SK-N-SH (cell line): ENCODE results near the gene ZNF33A. TPM values are rescaled to one million over a fixed set of nuclear protein-coding genes. Genes with fewer than 3 reads are reported as not detected.

Experiments used
- CTCF ChIA-PET: fragments of 300-600, 350-600 bp; formaldehyde crosslinking; extraction: SDS; loops from one replicate; lab custom pipeline; 2021; lab: Yijun Ruan, JAX
- POLR2A ChIA-PET: fragments of 350-600 bp; sonication (Branson Sonifier 250); formaldehyde crosslinking; extraction: SDS; loops from one replicate; lab custom pipeline; 2020; ENCODE audit warnings: antibody characterized with exemption, inconsistent platforms; lab: Yijun Ruan, JAX
- DNase-seq: peaks from one replicate; pipeline ENCODE4 v3.0.0; 2012
- H2AFZ ChIP-seq: fragments of 200-600 bp; sonication (generic); 2 replicates; pipeline ENCODE4 v1.8.1; 2016; ENCODE audit warnings: antibody characterized with exemption, mild to moderate bottlenecking, low read depth
- H3F3A ChIP-seq: fragments of 200-600 bp; sonication (generic); replicated peaks from 2 replicates; pipeline ENCODE3; 2016; ENCODE audit warnings: antibody characterized with exemption, mild to moderate bottlenecking; ENCODE audit not compliant: insufficient read depth
- H3K27ac ChIP-seq, 2 experiments: fragments of 200-500 bp in 1 of 2; fragments of 200-600 bp in 1 of 2; sonication (Bioruptor generic) in 1 of 2; sonication (generic), shearing (Covaris generic) in 1 of 2; 2 replicates each; pipeline versions ENCODE4 v1.5.1 to v1.6.1; 2014 to 2016; ENCODE audit warnings: low read depth in 2 of 2, inconsistent platforms in 1 of 2, low read length in 1 of 2, mild to moderate bottlenecking in 1 of 2, mixed read lengths in 1 of 2
- H3K27me3 ChIP-seq: fragments of 200-600 bp; sonication (generic), shearing (Covaris generic); 2 replicates; pipeline ENCODE4 v1.6.1; 2016; ENCODE audit warnings: mixed run types; ENCODE audit not compliant: insufficient read depth
- H3K36me3 ChIP-seq, 2 experiments: fragments of 200-500 bp in 1 of 2; fragments of 200-600 bp in 1 of 2; sonication (Bioruptor generic) in 1 of 2; sonication (generic) in 1 of 2; replicated peaks in 1 of 2; 2 replicates each; pipeline versions ENCODE3 to v1.5.1; 2014 to 2016; ENCODE audit warnings: low read length in 1 of 2, mild to moderate bottlenecking in 1 of 2; ENCODE audit not compliant: insufficient read depth in 2 of 2, control insufficient read depth in 1 of 2
- H3K4me1 ChIP-seq, 2 experiments: fragments of 200-500 bp in 1 of 2; fragments of 200-600 bp in 1 of 2; sonication (Bioruptor generic) in 1 of 2; sonication (generic), shearing (Covaris generic) in 1 of 2; 2 replicates each; pipeline versions ENCODE4 v1.5.1 to v1.6.1; 2014 to 2016; ENCODE audit warnings: low read depth in 1 of 2, low read length in 1 of 2, mixed run types in 1 of 2; ENCODE audit not compliant: insufficient read depth in 2 of 2, control insufficient read depth in 1 of 2
- H3K4me2 ChIP-seq: fragments of 200-600 bp; sonication (generic), shearing (Covaris generic); 2 replicates; pipeline ENCODE4 v1.6.1; 2017; ENCODE audit warnings: mixed run types
- H3K4me3 ChIP-seq, 2 experiments: fragments of 200-500 bp in 1 of 2; fragments of 200-600 bp in 1 of 2; sonication (Bioruptor generic) in 1 of 2; sonication (generic), shearing (Covaris generic) in 1 of 2; 2 replicates each; pipeline versions ENCODE4 v1.5.1 to v1.8.1; 2014 to 2016; ENCODE audit warnings: low read depth in 2 of 2, inconsistent platforms in 1 of 2, low read length in 1 of 2, mild to moderate bottlenecking in 1 of 2, mixed read lengths in 1 of 2, moderate library complexity in 1 of 2
- H3K79me2 ChIP-seq: fragments of 200-600 bp; sonication (generic); 2 replicates; pipeline ENCODE4 v1.8.1; 2017; ENCODE audit warnings: mild to moderate bottlenecking; ENCODE audit not compliant: insufficient read depth
- H3K9ac ChIP-seq: fragments of 200-600 bp; sonication (generic); 2 replicates; pipeline ENCODE4 v1.6.1; 2017; ENCODE audit warnings: mixed run types
- H3K9me2 ChIP-seq: fragments of 200-600 bp; sonication (generic); 2 replicates; pipeline ENCODE4 v1.6.1; 2017; ENCODE audit warnings: mixed run types
- H3K9me3 ChIP-seq: fragments of 200-600 bp; sonication (generic); 2 replicates; pipeline ENCODE4 v1.6.1; 2017; ENCODE audit warnings: mixed run types, mild to moderate bottlenecking, moderate library complexity
- H4K20me1 ChIP-seq: fragments of 200-600 bp; sonication (generic); 2 replicates; pipeline ENCODE4 v1.6.1; 2017; ENCODE audit warnings: mild to moderate bottlenecking, mixed run types; ENCODE audit not compliant: insufficient read depth
- CHD2 ChIP-seq: fragments of 150-350 bp; IDR thresholded peaks from 2 replicates; pipeline ENCODE4 v1.6.1; 2018; ENCODE audit warnings: low read length; ENCODE audit not compliant: partially characterized antibody
- ELF1 ChIP-seq: IDR thresholded peaks from 2 replicates; pipeline ENCODE4 v1.4.0; 2012
- EZH2phosphoT487 ChIP-seq: fragments of 200-600 bp; sonication (generic); IDR thresholded peaks from 2 replicates; pipeline ENCODE4 v1.6.1; 2017; ENCODE audit warnings: low read depth, mixed run types, mild to moderate bottlenecking, antibody characterized with exemption, moderate library complexity, borderline replicate concordance
- FOSL2 ChIP-seq: IDR thresholded peaks from 2 replicates; pipeline ENCODE4 v1.4.0; 2012; ENCODE audit warnings: low read depth, mild to moderate bottlenecking, moderate library complexity, borderline replicate concordance
- FOXJ3 ChIP-seq: sonication (generic); formaldehyde crosslinking; IDR thresholded peaks from 2 replicates; pipeline ENCODE4 v1.5.1; 2020; ENCODE audit warnings: mild to moderate bottlenecking, missing genetic modification reagents
- FOXM1 ChIP-seq: IDR thresholded peaks from 2 replicates; pipeline ENCODE4 v1.4.0; 2012; ENCODE audit warnings: low read depth, mild to moderate bottlenecking
- GABPA ChIP-seq: IDR thresholded peaks from 2 replicates; pipeline ENCODE4 v1.4.0; 2012; ENCODE audit warnings: low read depth, mild to moderate bottlenecking
- MXI1 ChIP-seq: IDR thresholded peaks from 2 replicates; pipeline ENCODE4 v1.6.1; 2012; ENCODE audit warnings: mild to moderate bottlenecking, low read depth, low read length, improper control_type of control experiment
- RCOR1 ChIP-seq: fragments of 150-350 bp; IDR thresholded peaks from 2 replicates; pipeline ENCODE4 v1.6.1; 2017; ENCODE audit warnings: antibody characterized with exemption, low read length
- RFX5 ChIP-seq: IDR thresholded peaks from 2 replicates; pipeline ENCODE4 v1.6.1; 2012; ENCODE audit warnings: mild to moderate bottlenecking, improper control_type of control experiment, low read length
- TAF1 ChIP-seq: IDR thresholded peaks from 2 replicates; pipeline ENCODE4 v1.6.1; 2012; ENCODE audit warnings: low read depth, mild to moderate bottlenecking, low read length, moderate library complexity, borderline replicate concordance
- TEAD4 ChIP-seq: IDR thresholded peaks from 2 replicates; pipeline ENCODE4 v1.4.0; 2012; ENCODE audit warnings: mild to moderate bottlenecking, borderline replicate concordance; ENCODE audit not compliant: insufficient read depth
- WGBS: methylation state at CpG from one replicate; pipeline ENCODE4 v1.1.6; 2017; ENCODE audit warnings: low lambda C conversion rate; 5-methylcytosine and 5-hydroxymethylcytosine counted together
- polyA plus RNA-seq, 3 experiments: library from polyadenylated mRNA; depleted of rRNA; stranded (reverse); fragments of >200 nt; gene quantifications; 2 replicates each; pipeline ENCODE4 v1.2.3, GENCODE V29; 2012
- TF ChIP-seq, protein P1 (sequence below): IDR thresholded peaks from 2 replicates; pipeline ENCODE4 v1.4.0; 2012; ENCODE audit warnings: low read depth, borderline replicate concordance
- TF ChIP-seq, protein P2 (sequence below): IDR thresholded peaks from 2 replicates; pipeline ENCODE4 v1.6.1; 2012; ENCODE audit warnings: mild to moderate bottlenecking, low read depth, low read length, moderate library complexity
- TF ChIP-seq, protein P3 (sequence below): fragments of 150-350 bp; IDR thresholded peaks from 2 replicates; pipeline ENCODE4 v1.6.1; 2016; ENCODE audit warnings: mild to moderate bottlenecking, low read depth, low read length

The ZNF33A gene
- polyA plus RNA-seq, 1 of the 3 experiments (the other 2 are of a cell fraction) = 5.7 TPM

- peaks cover 0 to 7% of the 10 kb centered on the region in 2 experiments for H3K36me3 ChIP-seq
- no peaks in the 10 kb centered on the region for H4K20me1 ChIP-seq
- no peak overlapping the region for H2AFZ ChIP-seq
- ChIA-PET POLR2A (no interaction called here), CTCF (interaction anchor here (2.0 kb wide), 1 partner anchor 40 kb away, joined by 4 read pairs; no protein-coding TSS in a partner anchor)
- H3K27ac ChIP-seq = no peak overlapping the region
- peaks cover 0 to 2% of the 10 kb centered on the region in 2 experiments; a peak in 1 of 4 replicates for H3K4me1 ChIP-seq
- no peak for DNase-seq
- peaks cover 11% of the 10 kb centered on the region for H3K79me2 ChIP-seq
- H3K9me2 ChIP-seq = no peaks in the 10 kb centered on the region
- H3K4me2 ChIP-seq = no peak overlapping the region
- TF ChIP-seq EZH2phosphoT487 = no peak
- TF ChIP-seq RFX5 = no peak
- no peaks in the 10 kb centered on the region for H3K9me3 ChIP-seq
- H3K9ac ChIP-seq = no peak overlapping the region
- H3K4me3 ChIP-seq = no peak overlapping the region
- peaks cover 9% of the 10 kb centered on the region for H3F3A ChIP-seq
- no peaks in the 10 kb centered on the region for H3K27me3 ChIP-seq
Measured at GRCh38 chr10:38007551-38007950, 2.9 kb upstream of the ZNF33A start.

- H3K4me1 ChIP-seq = peaks cover 0 to 2% of the 10 kb centered on the region in 2 experiments; a peak in 1 of 4 replicates
- H3K36me3 ChIP-seq = peaks cover 0 to 8% of the 10 kb centered on the region in 2 experiments
- H4K20me1 ChIP-seq = no peaks in the 10 kb centered on the region
- no peak overlapping the region for H3K4me3 ChIP-seq
- no peaks in the 10 kb centered on the region for H3K9me2 ChIP-seq
- no peak overlapping the region for H3K4me2 ChIP-seq
- ChIA-PET CTCF (interaction anchor here (0.8 to 2.0 kb wide), 2 partner anchors 31 to 40 kb away, joined by 3 to 4 read pairs; no protein-coding TSS in a partner anchor), POLR2A (no interaction called here)
- TF ChIP-seq, protein P1, sequence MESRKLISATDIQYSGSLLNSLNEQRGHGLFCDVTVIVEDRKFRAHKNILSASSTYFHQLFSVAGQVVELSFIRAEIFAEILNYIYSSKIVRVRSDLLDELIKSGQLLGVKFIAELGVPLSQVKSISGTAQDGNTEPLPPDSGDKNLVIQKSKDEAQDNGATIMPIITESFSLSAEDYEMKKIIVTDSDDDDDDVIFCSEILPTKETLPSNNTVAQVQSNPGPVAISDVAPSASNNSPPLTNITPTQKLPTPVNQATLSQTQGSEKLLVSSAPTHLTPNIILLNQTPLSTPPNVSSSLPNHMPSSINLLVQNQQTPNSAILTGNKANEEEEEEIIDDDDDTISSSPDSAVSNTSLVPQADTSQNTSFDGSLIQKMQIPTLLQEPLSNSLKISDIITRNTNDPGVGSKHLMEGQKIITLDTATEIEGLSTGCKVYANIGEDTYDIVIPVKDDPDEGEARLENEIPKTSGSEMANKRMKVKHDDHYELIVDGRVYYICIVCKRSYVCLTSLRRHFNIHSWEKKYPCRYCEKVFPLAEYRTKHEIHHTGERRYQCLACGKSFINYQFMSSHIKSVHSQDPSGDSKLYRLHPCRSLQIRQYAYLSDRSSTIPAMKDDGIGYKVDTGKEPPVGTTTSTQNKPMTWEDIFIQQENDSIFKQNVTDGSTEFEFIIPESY = no peak
- TF ChIP-seq MXI1 = no peak
- TF ChIP-seq GABPA = no peak
- no peak for TF ChIP-seq CHD2
- TF ChIP-seq TEAD4 = no peak
- TF ChIP-seq FOXJ3 (CRISPR knock-in tag) = no peak
- TF ChIP-seq ELF1 = no peak
- TF ChIP-seq FOSL2 = no peak
- TF ChIP-seq, protein P2, sequence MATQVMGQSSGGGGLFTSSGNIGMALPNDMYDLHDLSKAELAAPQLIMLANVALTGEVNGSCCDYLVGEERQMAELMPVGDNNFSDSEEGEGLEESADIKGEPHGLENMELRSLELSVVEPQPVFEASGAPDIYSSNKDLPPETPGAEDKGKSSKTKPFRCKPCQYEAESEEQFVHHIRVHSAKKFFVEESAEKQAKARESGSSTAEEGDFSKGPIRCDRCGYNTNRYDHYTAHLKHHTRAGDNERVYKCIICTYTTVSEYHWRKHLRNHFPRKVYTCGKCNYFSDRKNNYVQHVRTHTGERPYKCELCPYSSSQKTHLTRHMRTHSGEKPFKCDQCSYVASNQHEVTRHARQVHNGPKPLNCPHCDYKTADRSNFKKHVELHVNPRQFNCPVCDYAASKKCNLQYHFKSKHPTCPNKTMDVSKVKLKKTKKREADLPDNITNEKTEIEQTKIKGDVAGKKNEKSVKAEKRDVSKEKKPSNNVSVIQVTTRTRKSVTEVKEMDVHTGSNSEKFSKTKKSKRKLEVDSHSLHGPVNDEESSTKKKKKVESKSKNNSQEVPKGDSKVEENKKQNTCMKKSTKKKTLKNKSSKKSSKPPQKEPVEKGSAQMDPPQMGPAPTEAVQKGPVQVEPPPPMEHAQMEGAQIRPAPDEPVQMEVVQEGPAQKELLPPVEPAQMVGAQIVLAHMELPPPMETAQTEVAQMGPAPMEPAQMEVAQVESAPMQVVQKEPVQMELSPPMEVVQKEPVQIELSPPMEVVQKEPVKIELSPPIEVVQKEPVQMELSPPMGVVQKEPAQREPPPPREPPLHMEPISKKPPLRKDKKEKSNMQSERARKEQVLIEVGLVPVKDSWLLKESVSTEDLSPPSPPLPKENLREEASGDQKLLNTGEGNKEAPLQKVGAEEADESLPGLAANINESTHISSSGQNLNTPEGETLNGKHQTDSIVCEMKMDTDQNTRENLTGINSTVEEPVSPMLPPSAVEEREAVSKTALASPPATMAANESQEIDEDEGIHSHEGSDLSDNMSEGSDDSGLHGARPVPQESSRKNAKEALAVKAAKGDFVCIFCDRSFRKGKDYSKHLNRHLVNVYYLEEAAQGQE = no peak
- TF ChIP-seq EZH2phosphoT487 = no peak
- no peak for TF ChIP-seq RCOR1
- TF ChIP-seq TAF1 = no peak
- TF ChIP-seq, protein P3, sequence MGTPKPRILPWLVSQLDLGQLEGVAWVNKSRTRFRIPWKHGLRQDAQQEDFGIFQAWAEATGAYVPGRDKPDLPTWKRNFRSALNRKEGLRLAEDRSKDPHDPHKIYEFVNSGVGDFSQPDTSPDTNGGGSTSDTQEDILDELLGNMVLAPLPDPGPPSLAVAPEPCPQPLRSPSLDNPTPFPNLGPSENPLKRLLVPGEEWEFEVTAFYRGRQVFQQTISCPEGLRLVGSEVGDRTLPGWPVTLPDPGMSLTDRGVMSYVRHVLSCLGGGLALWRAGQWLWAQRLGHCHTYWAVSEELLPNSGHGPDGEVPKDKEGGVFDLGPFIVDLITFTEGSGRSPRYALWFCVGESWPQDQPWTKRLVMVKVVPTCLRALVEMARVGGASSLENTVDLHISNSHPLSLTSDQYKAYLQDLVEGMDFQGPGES = no peak
- TF ChIP-seq FOXM1 = no peak
- no peak overlapping the region for H2AFZ ChIP-seq
- peaks cover 14% of the 10 kb centered on the region for H3K79me2 ChIP-seq
- H3K9me3 ChIP-seq = no peaks in the 10 kb centered on the region
- no peaks in the 10 kb centered on the region for H3K27me3 ChIP-seq
- WGBS = 55% methylated on average over 3 of the region's 3 CpGs
- no peak for DNase-seq
- peaks cover 9% of the 10 kb centered on the region for H3F3A ChIP-seq
- no peak overlapping the region for H3K9ac ChIP-seq
- H3K27ac ChIP-seq = no peak overlapping the region
Measured at GRCh38 chr10:38007991-38008390, 2.5 kb upstream of the ZNF33A start.
